GM10847 (cell line): Measurements from ENCODE around the gene AP3S1.

Source experiments
- POLR2A ChIP-seq: IDR thresholded peaks from 2 replicates; pipeline ENCODE4 v1.6.1; 2011; ENCODE audit not compliant: insufficient read length; ENCODE audit errors: extremely low read depth

The AP3S1 gene

GRCh38 chr5:115894342-115894741 is 52.6 kb downstream of the AP3S1 start:
- TF ChIP-seq POLR2A = no peak

- no peak for TF ChIP-seq POLR2A
Observed at GRCh38 chr5:115895821-115896220, 54.1 kb downstream of the AP3S1 start.

GRCh38 chr5:115898656-115899055 is 56.9 kb downstream of the AP3S1 start:
- TF ChIP-seq POLR2A = no peak

GRCh38 chr5:115907177-115907576 is 65.4 kb downstream of the AP3S1 start:
- TF ChIP-seq POLR2A = no peak

GRCh38 chr5:115920171-115920725 is 78.5 kb downstream of the AP3S1 start:
- no peak for TF ChIP-seq POLR2A

- no peak for TF ChIP-seq POLR2A
Observed at GRCh38 chr5:115930630-115931337, 89.0 kb downstream of the AP3S1 start.

GRCh38 chr5:115932991-115933390 is 91.3 kb downstream of the AP3S1 start:
- no peak for TF ChIP-seq POLR2A

GRCh38 chr5:115934388-115934974 is 92.7 kb downstream of the AP3S1 start:
- no peak for TF ChIP-seq POLR2A

- TF ChIP-seq POLR2A = no peak
Observed at GRCh38 chr5:115936031-115936430, 94.3 kb downstream of the AP3S1 start.

- no peak for TF ChIP-seq POLR2A
Observed at GRCh38 chr5:115939059-115939458, 97.3 kb downstream of the AP3S1 start.

GRCh38 chr5:115940080-115940810 is 98.5 kb downstream of the AP3S1 start:
- TF ChIP-seq POLR2A = no peak

- TF ChIP-seq POLR2A = no peak
Observed at GRCh38 chr5:115941051-115941675, 99.4 kb downstream of the AP3S1 start.

- no peak for TF ChIP-seq POLR2A
Observed at GRCh38 chr5:115944501-115944900, 102.8 kb downstream of the AP3S1 start.

GRCh38 chr5:115946655-115947054 is 104.9 kb downstream of the AP3S1 start:
- TF ChIP-seq POLR2A = no peak

GRCh38 chr5:115947260-115947659 is 105.5 kb downstream of the AP3S1 start:
- no peak for TF ChIP-seq POLR2A
